CD4-positive, alpha-beta T cell treated with Interleukin-17A for 4 hours (primary cell): Measurements from ENCODE around the gene HOXB3.

Experiments
- DNase-seq: peaks from one replicate; pipeline ENCODE4 v3.0.0-alpha.2; 2020; ENCODE audit warnings: mixed read lengths

HOXB3 gene

DNA sequence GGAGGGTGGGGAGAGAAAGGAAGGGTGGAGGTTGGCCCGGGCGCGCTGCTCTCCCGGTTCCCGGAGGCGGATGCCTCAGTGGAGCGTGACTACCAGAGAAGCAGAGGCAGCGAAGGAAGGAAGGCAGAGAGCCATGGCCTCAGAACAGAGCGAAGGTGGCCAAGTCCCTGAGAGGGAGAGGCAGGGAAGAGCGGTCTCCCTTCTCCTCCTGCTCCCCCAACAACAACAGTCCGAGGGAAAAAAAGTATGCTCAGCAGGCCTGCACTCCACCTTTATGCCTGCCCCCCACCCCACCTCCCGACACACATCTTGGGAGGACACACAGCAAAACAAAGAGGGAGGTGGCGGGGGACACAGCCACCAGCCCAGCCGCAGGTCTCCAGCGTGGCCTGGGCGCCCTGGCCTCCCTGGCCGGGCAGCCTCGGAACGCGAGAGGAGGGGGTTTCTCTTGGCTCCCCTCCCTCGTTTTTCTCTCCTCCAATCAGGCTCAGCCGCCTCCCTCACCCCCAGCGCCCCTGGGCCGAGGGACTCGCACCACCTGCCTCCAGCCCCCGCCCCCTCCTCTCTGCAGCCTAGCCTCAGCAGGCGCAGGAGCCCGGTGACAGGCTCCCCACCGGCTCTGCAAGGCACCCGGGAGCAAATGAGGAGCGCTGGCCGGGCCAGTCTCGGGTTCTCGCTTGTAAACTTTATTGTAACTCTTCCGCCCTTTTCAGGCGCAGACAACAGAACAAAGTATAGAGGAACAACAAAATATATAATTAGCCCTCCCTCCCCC, 21.8 kb upstream of the HOXB3 start:
- DNase-seq = peak; percentile 25

DNA sequence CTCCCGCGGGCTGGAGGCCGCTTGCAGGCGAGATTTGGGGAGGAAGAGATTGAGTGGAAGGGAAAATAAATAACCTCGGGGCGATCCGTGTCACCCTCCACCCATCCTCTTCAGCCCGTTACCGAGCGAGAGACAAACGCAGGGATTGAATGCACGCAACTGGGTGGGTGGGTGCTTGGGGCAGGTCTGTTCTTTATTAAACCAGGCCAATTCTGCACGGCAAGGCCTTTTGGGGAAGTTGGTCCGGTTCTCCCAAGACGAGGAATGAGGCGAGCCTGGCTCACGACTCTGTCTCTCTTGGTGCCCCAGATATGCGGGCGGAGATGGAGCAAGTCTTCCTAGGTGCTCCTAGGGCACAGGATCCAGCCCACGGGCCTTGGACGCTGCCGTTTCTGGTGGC, 21.2 kb upstream of the HOXB3 start:
- DNase-seq = no peak

DNA sequence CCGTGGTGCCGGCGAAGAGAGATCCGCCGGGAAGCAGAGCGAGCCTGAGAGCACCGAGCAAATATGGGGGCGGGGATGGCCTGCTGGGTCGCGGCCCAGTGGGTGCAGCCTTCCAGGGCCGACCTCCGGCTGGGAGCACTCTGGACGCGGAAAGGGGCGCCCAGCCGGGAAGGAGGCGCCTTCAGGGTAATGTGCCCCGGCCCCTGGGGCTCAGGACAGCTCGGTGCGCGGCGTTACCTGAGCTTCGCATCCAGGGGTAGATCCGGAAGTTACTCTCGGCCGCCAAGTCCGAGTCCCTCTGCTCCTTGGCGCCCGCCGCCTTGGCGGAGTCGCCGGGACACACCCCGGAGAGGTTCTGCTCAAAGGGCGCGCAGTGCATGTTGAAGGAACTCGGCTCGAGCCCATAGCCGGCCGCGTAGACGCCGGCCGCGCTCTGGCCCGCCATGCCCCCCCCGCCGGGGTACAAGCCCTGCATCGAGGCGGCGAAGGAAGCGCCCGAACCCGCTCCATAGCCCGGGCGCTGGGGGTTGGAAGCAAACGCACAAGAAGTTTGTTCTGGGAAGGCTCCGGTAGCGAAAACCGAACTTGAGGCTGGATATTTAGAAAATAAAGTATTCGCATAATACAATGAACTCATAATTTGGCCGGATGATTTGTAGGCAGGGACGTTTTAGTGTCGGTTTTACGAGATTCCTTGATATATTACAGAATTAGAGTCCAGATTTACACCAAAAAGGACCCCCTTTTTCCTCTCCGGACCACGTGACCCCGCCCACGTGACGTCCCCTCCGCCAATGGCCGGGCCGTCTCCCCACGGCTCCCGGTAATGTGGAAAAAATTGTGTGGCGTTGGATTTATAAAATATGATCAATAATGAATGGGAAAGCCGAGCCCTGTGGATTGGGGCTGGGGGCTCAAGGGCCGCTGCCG, 20.5 kb upstream of the HOXB3 start, which contains the start of gene HOXB7:
Gene HOXB7, minus strand, starts transcription at position 736 of the 930 bp plus-strand sequence. Its CDS starts 99 bp downstream, at position 637.
- peak; percentile 60 for DNase-seq

DNA sequence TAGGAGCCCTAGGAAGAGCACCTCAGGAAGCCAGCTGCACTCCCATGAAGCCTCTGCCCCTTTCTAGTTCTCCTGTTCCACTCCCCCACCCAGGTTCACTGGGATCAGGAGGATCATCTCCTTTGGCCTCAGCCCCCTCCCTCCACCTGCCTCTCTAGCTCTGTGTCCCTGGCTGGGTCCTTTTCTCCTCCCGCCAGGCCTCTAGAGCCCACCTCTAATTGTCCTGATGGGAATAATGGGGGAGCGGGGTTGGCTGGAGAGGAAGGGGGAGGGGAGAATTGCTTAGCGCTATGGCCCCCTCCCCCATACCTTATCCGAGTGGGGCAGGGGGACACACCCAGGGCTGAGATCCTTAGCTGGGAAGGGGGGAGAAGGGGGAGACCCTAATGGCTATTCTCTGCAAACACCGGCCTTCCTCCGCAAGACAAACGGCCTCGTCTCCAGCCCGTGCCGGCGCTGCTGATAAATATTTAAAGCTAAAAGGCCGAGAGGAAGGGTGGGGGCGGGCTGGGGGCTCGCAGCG, 19.8 kb upstream of the HOXB3 start:
- DNase-seq = no peak

DNA sequence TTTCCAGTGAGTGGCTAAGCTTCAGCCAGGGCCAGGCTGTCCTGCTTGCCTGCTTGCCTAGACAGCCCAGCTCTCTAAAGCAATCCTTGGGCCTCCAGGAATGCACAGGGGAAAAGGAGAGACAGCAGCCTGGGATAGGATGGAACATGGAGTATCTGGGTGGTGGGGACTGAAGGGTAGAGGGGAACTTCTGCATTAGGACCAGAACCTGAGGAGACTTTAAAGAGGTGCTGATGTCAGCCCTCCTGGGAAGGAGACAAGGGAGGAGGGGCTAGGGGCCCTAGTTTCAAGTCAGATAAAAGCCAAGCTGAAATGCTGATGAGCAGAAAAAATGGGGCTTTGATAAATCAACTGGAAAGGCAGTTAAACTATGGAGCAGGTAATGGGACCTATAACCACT, 19.0 kb upstream of the HOXB3 start:
- DNase-seq = no peak

DNA sequence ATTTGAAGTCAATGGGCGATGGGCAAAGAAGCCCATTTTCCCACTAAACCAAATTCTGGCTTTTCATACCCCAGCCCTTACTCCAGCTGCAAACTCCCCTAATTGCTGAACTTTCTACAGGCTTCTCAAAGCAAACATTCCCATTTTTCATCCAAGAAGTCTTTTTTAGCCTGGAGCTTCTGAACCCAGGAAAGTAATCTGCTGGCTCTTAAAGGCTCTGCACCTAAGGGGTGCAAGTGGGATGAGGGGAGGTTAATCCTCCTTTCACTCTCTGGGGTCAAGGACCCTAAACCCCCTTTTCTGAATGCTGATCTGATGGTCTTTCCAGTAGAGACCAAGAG, 18.4 kb upstream of the HOXB3 start:
- DNase-seq = no peak

DNA sequence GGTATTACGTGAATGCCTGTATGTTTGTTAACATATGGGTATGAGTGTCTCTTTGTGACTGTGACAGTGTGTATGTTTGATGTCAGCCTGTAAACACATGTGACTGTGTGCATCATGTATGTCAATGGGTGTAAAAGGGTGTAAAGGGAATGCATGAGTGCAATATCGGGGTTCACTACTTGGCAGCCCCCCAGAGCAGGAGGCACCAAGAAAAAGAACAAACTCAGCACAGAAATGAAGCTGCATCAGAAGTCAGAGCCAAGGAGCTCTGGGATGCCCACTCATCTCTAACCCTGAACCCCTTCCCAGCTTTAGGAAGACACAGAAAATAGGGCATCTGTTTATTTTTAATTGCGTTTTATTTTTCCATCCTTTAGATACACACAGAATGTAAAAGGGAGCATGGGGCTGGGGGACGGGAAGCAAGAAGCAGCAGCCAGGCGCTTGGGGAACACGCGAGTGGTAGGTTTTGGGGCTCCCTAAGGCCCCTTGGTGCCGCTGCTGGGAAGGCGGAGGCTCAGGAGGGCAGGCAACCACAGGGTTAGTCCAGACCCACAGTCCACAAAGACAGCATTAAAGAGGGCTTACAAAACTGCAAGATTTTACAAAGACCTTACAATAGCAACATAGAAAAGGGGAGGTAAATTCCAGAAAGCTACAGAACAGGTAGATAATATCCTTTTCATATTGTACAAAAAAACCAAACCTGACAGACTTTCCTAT, 17.0 kb upstream of the HOXB3 start:
- no peak for DNase-seq

DNA sequence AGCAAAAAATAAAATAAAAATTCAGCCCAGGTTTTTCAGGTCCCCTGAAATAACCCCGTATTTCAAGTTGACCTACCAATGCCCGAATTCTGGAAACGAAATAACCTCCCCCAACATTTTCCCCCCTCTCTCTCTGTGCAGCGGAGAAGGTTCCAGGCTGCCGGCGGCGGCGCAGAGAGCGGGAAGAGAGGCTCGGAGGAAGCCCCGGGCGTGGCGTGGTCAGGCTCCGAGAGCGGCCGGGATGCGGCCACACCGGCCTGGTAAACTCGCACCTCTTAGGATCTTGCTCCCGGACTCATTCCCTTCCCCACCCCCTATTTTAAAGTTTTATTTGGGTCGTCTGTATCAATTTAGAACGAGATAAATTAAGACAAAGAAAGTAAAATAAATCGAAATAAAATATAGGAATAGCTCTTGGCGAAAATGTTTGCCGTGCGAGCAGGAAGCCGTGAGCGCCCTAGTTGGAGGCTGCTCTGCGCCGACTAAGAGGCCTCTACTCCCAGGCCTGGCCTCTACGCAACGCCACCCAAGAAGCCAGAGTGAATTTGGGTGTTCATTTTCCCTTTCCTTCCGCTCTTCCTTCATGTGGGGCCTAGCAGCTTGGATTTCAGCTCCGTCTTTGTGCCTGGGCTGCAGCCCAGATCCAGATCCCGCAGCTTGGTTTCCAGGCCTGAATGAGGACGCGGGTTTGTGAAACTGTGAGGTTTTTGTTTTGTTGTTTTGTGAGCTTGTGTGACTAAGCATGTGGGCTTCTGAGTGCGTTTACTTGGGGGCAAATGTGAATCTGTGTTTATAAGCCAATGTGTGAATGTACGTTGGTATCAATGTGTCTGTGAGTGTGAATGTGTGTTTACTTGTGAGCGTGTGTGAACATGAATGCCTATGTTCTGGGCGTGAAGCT, 16.2 kb upstream of the HOXB3 start:
- DNase-seq = no peak

DNA sequence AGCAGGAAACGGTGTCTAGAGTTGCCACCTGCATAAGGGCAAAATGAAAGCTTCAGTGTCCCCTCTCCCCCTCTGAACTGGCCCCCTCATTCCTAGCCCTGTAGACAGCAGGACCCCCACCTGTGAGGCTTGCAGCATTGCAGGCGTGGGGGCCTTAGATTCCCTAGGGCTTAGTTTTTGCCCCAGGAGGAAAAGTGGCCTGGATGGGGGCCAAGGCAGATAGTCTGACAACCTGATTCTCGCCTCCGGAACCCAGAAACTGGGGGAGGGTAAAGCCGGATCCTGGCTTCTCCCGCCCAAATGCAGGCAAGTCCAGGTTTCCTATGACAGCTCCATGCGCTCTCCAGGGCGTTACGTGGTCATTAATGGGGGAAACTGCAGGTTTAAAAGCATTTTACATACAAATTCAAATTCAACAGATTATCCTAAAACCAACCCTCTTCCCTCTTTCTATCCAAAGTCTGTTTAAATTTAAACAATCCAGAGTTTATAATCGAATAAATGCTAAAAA, 15.4 kb upstream of the HOXB3 start:
- DNase-seq = no peak

DNA sequence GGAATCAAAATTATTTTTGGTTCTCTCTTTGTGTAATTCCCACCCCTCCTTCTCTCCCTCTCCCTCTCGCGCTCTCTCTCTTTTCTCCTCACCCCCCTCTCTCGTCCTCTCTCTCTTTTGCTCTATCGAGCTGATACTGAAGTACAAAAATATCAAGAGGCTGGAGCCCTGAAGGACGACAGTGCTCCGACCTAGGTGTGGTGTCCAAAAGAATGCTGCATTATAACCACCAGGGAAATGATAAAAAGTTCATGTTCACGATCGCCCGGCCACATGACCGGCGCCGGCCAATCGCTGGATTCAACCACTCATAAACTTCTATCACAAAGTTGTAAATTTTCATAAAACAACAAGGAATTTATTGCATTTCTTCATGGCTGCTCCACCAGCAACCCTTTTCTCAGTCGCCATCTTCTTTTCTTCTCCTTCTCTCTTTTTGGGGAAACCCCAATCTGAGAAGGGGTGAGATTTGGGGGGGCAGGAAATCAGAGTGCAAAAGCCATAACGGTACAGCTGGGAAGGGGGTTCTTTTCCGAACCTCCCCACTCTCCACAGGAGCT, 14.8 kb upstream of the HOXB3 start, which contains the start of gene HOXB6:
Gene HOXB6, minus strand, starts transcription at position 217 of the 560 bp plus-strand sequence. CDS start 6,836 bp downstream, outside the sequence.
- DNase-seq = no peak

DNA sequence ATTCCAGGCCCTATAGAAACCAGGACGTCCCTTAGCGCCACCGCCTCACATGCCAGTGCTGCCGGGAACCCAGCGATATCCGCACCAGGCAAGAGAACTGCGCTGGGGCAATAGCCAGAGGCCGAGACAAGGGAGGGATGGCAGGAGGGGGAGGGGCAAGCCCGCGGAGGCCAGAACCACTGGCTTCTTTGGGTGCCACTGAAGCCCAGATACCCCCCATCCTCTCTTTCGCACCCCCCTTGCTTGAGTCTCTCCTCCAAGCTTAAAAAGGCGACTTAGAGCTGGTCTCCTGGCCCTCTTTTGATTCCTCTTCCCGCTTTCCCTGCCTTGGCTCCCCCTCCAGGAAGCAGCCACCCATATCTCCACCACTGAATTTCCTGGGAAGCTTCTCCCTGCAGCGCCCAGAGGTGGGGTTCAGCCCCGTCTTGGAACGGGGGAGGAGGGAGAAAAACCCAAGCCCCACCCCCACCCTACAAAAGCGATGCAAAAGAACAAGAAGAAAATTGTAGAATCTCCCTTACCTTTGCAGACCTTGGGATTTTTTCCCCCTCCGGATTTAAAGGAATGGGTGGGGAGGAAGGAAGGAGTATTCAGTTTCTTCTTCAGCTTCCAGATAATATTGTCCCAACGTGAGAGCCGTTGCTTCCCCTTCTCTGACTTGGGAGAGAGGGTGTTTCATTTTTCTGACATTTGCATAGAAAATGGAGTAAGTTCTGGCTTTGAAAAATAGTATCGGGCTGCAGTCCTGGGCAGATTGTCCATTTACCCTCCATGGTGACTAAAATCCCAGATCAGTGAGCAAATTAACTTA, 14.1 kb upstream of the HOXB3 start:
- DNase-seq = no peak

DNA sequence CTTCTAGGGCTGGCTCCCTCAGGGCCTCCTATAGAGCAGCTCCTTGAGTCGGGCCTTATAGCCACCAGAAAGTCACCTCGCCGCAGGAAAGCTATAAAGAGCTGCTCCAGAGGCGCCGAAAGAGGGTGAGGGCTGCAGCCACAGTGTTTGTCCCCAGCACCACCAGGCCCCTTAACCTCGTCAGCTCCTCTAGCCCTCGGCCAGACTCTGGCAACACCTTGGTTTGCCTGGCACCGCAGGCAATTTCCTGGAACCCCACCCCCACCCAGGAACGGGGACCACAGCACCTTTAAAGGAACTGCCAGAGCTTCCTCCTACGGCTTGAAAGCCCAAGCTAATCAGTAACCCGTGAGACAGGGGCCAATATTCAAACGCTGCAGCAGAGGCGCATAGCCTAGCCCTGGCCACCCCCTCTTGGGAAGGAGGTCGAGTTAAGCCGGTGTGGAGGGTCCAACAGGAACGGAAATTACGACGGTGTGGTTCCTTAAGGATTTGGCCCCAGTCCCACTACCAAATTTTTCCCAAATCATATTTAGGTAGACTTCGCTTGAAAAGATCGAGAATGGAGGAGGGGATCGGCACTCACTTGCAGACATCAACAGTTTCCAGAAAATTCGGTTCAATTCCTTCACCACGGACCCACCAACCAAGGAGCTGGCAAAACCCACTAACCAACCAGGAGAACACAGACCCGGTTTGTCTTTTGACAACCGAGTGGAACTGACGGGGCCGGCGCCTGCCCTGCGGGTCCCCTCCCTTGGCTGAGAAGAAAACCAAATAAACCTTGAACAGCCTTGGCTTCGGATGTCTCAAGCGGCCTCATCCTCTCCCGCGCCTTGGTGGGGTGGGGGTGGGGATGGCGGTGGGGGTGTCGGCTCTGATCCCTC, 11.7 kb upstream of the HOXB3 start:
- no peak for DNase-seq

DNA sequence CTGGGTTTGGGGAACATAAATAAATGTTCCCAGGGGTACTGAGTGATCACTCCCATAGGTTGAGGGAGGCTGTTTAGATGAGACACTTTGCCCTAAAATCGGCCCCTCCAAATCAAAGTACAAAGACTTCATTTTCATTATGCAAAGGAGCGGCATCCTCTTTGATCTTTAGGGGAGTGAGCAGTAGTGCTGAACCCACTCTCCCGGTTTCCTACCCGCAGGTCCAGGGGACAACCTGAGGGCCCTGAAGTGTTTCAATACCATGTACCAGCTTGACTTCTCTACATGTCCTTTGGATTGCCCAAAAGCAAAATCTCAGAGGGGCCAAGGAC, 11.1 kb upstream of the HOXB3 start:
- no peak for DNase-seq

DNA sequence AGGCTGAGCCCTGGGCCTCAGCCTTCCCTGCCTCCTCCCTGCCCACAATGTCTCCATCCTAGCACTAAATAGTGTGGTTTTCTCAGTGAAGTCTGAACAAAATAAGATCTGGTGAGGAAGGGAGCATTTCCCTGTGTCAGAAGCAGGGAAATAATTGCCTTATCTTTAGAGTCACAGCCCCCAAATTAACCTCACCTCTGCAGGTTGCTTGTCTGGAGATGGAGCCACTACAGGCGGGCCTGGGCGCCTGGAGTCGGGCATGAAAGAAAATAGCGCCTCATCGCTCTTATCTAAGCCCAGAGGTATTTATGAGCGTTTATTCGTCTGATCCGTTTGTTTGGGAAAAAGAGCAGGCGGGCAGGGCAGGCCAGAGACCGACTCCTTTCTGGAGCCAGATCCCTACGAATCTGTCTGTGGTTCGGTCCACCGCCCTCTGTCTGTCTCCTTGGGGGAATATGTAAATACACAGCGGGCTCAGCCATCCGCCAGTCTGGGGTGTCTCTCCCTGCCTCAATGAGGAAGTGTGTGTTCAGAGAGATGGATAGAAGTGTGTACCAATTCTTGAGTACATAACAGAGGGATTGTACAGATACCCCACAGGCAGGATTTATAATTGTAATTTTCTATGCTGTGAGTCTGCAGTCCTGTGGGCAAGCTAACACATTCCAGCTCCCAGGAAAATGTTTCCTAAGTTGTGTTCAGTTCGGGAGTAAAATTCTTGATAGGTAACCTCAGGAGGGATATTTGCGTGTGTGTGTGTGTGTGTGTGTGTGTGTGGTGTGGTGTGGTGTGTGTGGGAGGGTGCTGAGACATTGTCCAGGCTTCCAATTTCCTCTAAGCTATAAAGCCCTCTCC, 10.4 kb upstream of the HOXB3 start:
- DNase-seq = no peak

DNA sequence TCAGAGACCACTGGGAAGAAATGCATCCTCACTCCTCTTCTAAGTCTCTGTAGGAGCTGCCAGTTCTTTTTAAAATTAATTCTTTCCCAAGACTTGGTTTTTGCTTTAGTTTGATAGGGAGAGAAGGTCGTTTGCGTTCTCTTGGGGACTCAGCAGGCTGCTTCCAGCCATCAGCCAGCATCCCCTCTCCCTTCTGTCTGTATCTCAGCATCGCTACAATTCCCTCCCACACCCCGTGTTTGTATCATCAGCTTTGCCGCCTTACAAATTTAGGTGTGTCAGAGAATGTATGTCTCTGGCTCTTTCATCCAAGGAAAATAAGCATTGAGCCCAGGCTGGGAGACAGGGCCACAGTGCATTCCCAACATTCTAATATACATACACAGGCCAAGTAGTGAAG, 9.3 kb upstream of the HOXB3 start:
- DNase-seq = no peak

DNA sequence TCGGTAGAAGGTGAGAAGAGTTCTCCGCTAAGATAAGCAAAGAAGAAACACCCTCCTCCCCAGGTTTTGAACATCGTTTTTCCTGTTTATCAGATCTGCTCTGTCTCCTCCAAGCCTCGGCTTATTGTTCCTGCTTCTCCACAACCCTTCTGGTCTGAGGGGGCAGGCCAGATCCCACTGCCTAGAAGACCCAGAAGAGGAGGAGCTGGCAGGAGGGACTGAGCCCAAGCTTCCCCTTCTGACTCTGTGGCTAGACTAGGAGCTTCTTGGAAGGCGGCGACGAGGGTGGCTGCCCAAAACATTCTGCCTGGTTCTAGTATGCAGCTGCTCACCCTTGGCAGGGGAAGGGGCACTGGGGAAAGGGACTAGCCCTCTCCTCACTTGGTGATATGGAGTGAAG, 8.7 kb upstream of the HOXB3 start:
- no peak for DNase-seq

DNA sequence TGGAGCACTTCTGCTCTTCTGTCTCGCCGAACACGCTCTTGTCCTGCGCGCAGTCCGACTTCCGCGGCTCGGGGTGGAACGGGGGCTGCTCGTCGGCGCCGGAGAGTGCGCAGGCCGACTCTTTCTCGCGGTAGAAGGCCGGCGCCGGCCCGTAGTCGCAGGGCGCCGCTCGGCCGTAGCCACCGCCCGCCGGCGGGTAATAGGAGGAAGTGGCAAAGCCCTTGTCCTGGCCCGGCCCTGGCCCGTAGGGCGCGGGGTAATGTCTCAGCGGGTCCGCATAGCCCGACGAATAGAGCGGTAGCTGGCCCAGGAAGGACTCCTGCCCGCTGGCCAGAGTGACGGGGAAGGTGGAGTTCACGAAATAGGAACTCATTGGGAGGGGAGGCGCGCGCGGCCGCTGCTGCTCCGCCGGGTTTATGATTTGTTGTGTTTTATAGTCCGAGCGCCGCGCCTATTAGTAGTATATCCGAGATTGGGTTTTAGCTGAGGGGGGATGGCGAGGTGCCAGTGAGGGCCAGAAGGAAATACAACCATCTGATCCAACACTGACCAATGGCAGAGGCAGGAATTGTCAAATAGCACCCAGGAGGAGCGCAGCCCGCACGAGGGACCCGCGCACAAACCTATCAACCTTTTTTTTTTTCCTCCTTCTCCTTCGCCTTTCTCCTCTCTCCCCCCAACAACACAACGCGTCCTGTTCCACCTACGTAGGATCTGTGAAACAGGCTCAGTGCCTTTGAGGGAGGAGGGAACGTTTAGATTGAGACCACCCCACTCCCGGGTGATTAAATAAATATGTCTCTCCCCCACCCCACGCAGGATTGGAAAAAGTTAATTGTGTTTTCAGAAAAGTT, 8.0 kb upstream of the HOXB3 start:
- peak; percentile 60 for DNase-seq

DNA sequence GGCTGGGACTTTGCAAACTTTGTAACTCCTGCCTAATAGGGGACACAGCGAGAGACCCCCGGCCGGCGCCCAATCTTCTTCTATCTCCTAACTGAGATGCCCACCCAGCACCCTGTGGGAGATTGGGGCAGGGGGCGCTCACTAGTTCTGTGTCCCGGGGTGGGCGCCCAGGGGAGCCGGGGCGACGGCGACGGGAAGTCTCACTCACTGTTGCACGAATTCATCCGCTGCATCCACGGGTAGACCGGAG, 7.4 kb upstream of the HOXB3 start:
- DNase-seq = no peak
